HG03039 (cell line): Measurements from ENCODE around the gene MYO18B.

Experiments
- ATAC-seq: cut with Tn5 transposase; IDR thresholded peaks from one replicate; pipeline ENCODE4 v1.9.1; 2021; ENCODE audit warnings: mild to moderate bottlenecking, moderate library complexity; ENCODE audit not compliant: unreplicated experiment

Gene MYO18B

GRCh38 chr22:25712661-25713400 lies 29.2 kb upstream of the MYO18B start:
- no peak for ATAC-seq

- ATAC-seq = no peak
Measured at GRCh38 chr22:25714070-25714469, 27.9 kb upstream of the MYO18B start.

DNA sequence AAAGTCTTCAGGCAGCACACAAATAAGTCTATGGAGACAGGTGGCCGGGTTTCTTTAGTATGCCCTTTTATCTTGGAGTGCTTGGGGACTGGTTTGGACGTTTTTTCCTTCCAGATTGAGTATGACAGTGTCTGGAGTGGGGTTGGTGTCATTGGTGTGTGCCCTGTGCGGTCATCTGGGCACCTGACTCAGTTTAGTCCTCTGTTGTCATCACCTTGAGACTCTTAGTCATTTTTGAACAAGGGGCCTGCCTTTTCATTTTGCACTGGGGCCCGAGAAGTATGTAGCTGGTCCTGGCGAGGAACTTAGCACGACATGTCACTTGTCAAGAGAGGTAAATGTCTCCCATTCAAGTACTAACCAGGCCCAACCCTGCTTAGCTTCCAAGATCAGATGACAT lies 27.2 kb upstream of the MYO18B start:
- ATAC-seq = no peak

GRCh38 chr22:25716637-25717036 lies 25.4 kb upstream of the MYO18B start:
- ATAC-seq = no peak

GRCh38 chr22:25718135-25718840 lies 23.7 kb upstream of the MYO18B start:
- no peak for ATAC-seq

DNA sequence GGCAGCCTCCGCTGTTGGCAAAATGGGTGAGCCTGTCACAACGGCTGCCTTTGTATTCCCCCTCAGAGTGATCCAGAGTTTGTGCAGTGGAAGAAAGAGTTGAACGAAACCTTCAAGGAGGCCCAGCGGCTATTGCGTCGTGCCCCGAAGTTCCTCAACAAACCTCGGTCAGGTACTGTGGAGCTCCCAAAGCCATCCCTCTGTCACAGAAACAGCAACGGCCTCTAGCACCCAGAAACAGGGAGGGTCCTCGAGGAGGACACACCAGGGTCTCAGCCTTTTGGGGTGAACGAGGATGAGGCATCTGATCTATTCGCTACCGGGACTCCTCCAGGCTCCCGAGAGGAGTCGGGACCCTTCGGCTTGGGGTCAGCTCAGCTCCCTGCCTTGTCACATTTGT lies 19.8 kb upstream of the MYO18B start:
- no peak for ATAC-seq

- ATAC-seq = no peak
Measured at GRCh38 chr22:25722626-25723025, 19.4 kb upstream of the MYO18B start.

GRCh38 chr22:25726241-25726640 lies 15.7 kb upstream of the MYO18B start:
- no peak for ATAC-seq

DNA sequence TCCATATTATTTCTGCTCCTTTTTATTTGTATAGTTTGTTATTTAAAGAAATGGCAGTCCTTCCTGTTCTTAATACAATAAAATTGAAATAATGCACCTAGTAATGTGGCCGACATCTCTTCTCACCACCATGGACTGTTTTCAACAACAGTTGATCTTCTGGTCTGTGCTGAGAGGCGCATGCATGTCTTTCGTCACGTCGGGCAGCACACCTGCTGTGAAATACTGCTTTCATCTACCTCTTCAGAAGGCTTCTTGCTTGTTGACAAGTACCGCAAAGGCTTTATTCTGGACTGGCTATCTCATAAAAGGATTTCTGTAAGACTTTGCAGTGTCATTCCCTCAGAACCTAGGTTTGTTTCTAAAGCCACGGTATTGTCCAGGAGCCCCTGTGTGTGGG lies 13.9 kb upstream of the MYO18B start:
- no peak for ATAC-seq

DNA sequence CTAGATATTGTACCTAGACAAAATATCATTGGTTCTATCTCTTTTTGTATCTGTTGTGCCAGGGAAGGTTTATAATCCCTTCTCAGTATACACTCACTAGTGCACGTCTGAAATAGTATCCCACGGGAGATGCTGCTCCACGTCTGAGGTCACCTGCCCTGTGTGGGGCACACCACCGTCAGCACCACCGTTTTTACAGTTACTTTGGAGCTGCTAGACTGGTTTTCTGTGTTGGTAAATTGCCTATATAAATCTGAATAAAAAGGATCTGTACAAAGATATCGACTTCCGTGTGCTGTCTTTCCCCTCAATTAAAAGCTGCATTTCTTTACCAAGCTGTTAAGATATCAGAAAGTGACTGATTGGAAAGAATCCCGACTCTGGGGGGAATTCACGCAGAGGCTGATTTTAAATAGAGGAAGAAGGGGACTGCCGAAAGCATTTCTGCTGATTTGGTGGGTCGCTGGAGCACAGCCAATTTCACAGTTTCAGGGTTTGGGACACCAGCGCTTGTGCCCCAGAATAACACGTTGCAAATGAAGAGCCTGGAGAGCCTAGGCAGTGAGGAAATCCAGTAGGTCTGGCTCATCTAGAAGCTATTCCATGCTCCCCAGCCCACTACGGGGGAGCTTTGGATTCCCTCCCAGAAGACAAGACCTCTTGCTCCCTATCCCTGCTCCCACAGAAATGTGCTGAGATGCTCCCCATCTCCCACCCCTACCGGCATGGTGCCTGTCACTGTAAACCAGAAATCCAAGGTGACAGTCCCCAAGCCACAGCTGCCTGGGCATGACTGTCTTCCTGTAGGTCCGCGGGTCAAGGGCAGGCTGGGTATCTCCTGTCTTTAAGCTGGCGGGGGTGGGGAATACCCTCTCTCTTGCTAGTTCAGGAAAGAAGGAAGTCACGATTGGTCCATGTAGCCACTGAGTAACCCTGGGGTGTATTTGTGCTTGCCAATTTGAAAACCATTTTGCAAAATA lies 12.7 kb upstream of the MYO18B start:
- ATAC-seq = no peak

GRCh38 chr22:25735650-25736049 lies 6.3 kb upstream of the MYO18B start:
- no peak for ATAC-seq

DNA sequence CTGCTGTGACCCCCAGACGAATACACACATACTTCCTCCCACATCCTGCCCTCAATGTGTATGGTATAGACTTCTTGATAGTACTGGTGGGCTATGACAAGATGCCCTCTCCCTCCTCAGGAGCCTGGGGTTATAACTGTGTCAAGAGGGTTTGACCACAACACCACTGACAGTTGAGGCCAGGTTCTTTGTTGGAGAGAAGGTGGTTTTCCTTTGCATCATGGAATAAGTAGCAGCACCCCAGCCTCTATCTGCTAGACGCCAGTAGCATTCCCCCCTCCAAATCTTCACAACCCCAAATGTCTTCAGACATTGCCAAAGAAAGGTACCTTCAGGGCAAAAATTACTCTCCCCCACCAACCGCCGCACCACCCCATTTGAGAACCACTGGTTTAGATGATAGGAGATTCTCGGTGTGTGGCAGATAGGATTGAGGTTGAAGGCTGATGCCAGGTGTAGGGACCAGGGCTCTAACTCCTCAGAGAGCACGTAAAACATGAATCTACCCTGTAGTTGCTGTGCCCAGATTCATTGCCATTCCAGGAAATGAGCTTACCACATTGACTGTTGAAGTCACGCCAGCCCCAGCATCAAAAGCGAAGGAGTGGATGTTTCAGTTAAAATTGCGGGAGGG lies 5.5 kb upstream of the MYO18B start:
- ATAC-seq = no peak

- ATAC-seq = no peak
Measured at GRCh38 chr22:25739659-25740344, 2.2 kb upstream of the MYO18B start.

- ATAC-seq = no peak
Measured at GRCh38 chr22:25742918-25743708, 1.1 kb downstream of the MYO18B start.

DNA sequence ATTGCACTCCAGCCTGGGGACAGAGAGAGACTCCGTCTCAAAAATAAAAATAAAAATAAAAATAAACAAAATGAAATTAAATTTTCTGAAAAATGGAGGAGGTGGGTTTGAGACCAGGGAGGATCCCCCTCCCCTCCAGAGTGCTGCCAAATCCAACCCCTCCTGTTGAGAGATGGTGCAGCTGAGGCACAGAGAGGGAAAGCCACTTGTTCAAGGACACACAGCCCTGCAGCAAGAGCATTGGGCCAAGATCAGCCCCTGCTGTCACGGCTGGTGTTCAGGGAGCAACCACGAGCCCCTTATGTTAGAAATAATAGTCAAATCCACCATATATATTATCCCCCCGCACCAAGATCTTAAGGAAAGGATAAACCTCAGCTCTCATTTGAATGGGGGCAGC lies 2.7 kb downstream of the MYO18B start:
- ATAC-seq = no peak

- no peak for ATAC-seq
Measured at GRCh38 chr22:25745341-25746011, 3.5 kb downstream of the MYO18B start.

DNA sequence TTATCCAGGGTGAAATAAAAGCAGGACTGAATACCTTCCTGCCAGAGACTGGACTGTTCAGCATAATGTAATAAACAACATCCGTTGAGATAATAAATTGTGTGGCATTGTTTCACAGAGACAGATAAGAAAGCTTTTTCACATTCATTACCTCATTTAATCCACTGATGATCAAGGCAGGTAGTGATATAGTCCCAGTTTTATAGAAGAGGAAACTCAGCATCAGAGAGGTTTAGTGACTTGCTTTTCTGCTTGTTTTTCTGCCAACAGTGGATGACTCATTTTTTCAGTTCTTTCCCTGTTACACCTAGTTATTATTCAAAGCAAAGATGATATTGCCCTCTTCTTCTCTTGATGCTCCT lies 4.0 kb downstream of the MYO18B start:
- ATAC-seq = no peak

DNA sequence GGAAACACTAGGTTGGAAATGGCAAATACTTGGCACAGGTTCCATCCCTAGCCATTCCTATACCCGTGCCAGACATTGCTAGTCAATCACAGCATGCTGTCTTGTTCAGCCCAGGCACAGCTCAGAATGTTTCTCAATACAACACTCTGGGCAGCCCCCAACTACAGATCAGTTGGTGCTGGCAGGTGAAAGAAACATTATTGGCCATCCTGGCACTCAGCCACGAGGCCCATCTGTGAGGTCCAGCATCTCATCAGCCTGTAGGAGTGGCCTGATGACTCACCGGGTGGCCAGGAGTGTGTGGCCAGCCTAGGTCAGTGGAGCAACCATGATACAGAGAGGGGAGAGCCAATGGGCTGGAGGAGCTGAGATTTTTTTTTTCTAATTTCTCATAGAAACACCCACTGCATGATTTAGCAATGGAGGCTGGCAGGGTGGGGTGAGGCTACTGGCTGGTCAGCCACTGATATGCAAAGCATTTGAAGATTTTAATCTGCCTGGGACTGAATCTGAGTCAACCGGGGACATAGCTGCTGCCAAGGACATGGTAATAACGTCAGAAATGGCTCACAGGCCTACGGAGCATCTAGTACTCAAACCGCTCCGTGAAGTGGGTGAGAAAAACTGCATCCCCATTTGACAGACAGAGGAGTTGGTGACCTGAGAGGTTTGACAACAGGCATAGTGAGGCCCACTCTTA lies 5.4 kb downstream of the MYO18B start:
- ATAC-seq = no peak

- ATAC-seq = no peak
Measured at GRCh38 chr22:25748140-25748539, 6.2 kb downstream of the MYO18B start.
